ENCODE measurements around the gene IL1B. TPM values are rescaled to one million over a fixed set of nuclear protein-coding genes. Genes with fewer than 3 reads are reported as not detected.
A peak's percentile ranks its signal among the peaks of the same experiment; 100 is the strongest.

The IL1B gene
- not detected for total RNA-seq

DNA sequence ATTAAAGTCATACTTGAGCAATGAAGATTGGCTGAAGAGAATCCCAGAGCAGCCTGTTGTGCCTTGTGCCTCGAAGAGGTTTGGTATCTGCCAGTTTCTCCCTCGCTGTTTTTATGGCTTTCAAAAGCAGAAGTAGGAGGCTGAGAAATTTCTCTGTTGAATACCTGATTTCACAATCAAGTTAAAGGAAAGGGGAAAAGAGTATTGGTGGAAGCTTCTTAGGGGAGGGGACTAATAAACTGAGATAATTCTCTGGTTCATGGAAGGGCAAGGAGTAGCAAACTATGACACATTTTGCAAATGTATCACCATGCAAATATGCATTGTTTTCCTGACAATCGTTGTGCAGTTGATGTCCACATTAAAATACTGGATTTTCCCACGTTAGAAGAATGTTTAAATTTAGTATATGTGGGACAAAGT lies at the start of gene IL1B:
TSS of gene IL1B (minus strand) at position 85 of the 423 bp plus-strand sequence. CDS start 550 bp downstream, outside the sequence.
- no peaks in the 10 kb centered on the region for H3K4me1 ChIP-seq (replicated peaks)
- no peak within 1 kb of the TSS for H3K4me3 ChIP-seq
- no peaks in the 10 kb centered on the region for H3K9me3 ChIP-seq
- 16% methylated on average over 4 of the region's 4 CpGs for WGBS
- H3K27me3 ChIP-seq (replicated peaks; ENCODE audit: insufficient read depth) = peaks cover 2% of the 10 kb centered on the region
- H3K36me3 ChIP-seq = no peaks in the 10 kb centered on the region
- H3K27ac ChIP-seq = no peak within 1 kb of the TSS
- TF ChIP-seq, protein P1, sequence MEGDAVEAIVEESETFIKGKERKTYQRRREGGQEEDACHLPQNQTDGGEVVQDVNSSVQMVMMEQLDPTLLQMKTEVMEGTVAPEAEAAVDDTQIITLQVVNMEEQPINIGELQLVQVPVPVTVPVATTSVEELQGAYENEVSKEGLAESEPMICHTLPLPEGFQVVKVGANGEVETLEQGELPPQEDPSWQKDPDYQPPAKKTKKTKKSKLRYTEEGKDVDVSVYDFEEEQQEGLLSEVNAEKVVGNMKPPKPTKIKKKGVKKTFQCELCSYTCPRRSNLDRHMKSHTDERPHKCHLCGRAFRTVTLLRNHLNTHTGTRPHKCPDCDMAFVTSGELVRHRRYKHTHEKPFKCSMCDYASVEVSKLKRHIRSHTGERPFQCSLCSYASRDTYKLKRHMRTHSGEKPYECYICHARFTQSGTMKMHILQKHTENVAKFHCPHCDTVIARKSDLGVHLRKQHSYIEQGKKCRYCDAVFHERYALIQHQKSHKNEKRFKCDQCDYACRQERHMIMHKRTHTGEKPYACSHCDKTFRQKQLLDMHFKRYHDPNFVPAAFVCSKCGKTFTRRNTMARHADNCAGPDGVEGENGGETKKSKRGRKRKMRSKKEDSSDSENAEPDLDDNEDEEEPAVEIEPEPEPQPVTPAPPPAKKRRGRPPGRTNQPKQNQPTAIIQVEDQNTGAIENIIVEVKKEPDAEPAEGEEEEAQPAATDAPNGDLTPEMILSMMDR (IDR thresholded peaks at IDR 0.05) = no peak
- no peak for TF ChIP-seq POLR2A (IDR thresholded peaks at IDR 0.05)
- TF ChIP-seq POLR2AphosphoS5 (IDR thresholded peaks at IDR 0.05) = no peak
- intact Hi-C loops (cut with DNase I) = no loop called here
- no peak for DNase-seq (ENCODE audit: low spot score)

DNA sequence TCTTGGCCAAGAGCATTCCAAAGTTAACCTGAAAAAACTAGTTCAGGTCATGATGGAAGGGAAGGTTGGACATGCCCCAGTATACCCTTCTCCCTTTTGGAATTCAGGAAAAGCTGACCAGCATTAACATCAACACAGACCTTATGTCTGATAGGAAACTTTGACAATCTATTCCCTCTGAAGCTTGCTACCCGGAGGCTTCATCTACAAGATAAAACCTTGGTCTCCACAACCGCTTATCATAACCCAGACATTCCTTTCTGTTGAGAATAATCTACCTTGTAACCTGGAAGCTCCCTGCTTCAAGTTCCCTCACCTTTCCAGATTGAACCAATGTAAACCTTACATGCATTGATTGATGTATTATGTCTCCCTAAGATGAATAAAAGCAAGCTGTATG lies 49.7 kb upstream of the IL1B start:
- H3K4me1 ChIP-seq (replicated peaks) = no peaks in the 10 kb centered on the region
- WGBS = 96% methylated on average over 2 of the region's 2 CpGs
- H3K36me3 ChIP-seq = no peaks in the 10 kb centered on the region
- intact Hi-C loops (cut with DNase I) = no loop called here
- no peaks in the 10 kb centered on the region for H3K27me3 ChIP-seq (replicated peaks; ENCODE audit: insufficient read depth)
- no peaks in the 10 kb centered on the region for H3K9me3 ChIP-seq
- no peak overlapping the region for H3K4me3 ChIP-seq
- no peak for TF ChIP-seq POLR2A (IDR thresholded peaks at IDR 0.05)
- no peak for TF ChIP-seq POLR2AphosphoS5 (IDR thresholded peaks at IDR 0.05)
- TF ChIP-seq, protein P1 (IDR thresholded peaks at IDR 0.05) = no peak
- no peak for DNase-seq (ENCODE audit: low spot score)
- no peak overlapping the region for H3K27ac ChIP-seq

DNA sequence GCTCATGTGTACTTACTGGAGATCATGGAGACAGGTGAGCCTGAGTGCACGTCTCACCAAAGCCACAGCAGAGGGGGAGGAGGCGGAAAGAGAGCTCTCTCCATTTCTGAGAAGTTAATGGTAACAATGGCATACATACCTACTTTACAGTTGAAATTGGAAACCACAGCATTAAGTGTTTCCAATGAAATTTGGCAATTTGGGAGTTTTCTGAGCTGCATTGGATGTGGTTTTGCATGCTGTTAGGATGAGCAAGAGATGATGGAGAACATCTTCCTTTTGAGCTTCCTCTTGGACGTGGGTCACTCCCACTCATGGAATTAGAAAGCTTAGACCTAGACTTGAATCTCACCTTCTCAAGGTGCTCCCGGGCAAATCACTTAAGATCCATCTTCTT lies 48.9 kb upstream of the IL1B start:
- Histone ChIP-seq H3K27me3 (replicated peaks; ENCODE audit: insufficient read depth) (no peaks in the 10 kb centered on the region), H3K9me3 (no peaks in the 10 kb centered on the region), H3K27ac (no peak overlapping the region), H3K36me3 (no peaks in the 10 kb centered on the region), H3K4me3 (no peak overlapping the region), H3K4me1 (replicated peaks) (no peaks in the 10 kb centered on the region)
- TF ChIP-seq POLR2A (IDR thresholded peaks at IDR 0.05) (no peak), POLR2AphosphoS5 (IDR thresholded peaks at IDR 0.05) (no peak)
- TF ChIP-seq, protein P1 (IDR thresholded peaks at IDR 0.05) = no peak
- WGBS = 80% methylated on average over 4 of the region's 4 CpGs
- no peak for DNase-seq (ENCODE audit: low spot score)
- intact Hi-C loops (cut with DNase I) = no loop called here

DNA sequence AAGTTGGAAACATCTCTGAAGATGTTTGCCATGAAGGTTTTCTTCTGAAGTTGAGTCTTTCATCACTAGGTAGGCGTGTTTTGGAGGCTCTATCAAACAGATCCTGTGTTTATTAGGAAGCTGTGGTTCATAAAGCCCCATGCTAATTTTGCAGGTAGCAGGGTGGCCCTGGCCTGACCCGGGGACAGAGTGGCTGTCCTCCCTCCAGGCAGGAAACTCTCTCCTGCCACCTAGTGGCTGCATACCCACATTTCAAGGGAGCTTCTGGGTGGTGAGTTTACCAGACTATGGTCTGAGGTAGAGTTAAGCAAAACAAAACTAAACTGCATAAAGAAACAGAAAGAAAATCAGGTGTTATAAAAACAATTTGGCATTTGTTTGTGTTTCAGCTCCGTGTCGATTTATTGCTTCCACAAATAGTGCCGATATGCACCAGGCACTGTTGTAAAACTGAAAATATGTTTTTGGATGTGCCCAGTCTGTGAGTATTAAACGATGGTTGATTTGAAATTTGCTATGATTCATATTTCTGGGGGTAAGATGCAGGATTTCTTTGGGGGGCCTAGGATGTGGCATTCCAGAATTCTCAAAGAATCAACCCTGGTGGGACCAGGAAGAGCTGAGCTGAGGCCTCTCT lies 48.4 kb upstream of the IL1B start:
- Histone ChIP-seq H3K27ac (no peak overlapping the region), H3K4me1 (replicated peaks) (no peaks in the 10 kb centered on the region), H3K9me3 (no peaks in the 10 kb centered on the region), H3K4me3 (no peak overlapping the region), H3K27me3 (replicated peaks; ENCODE audit: insufficient read depth) (no peaks in the 10 kb centered on the region), H3K36me3 (no peaks in the 10 kb centered on the region)
- DNase-seq (ENCODE audit: low spot score) = no peak
- no peak for TF ChIP-seq POLR2AphosphoS5 (IDR thresholded peaks at IDR 0.05)
- TF ChIP-seq, protein P1 (IDR thresholded peaks at IDR 0.05) = peak in 3 of 4 experiments; percentile 32 to 50 (median 41)
- intact Hi-C loops (cut with DNase I) = no loop called here
- 53% methylated on average over 6 of the region's 6 CpGs for WGBS

DNA sequence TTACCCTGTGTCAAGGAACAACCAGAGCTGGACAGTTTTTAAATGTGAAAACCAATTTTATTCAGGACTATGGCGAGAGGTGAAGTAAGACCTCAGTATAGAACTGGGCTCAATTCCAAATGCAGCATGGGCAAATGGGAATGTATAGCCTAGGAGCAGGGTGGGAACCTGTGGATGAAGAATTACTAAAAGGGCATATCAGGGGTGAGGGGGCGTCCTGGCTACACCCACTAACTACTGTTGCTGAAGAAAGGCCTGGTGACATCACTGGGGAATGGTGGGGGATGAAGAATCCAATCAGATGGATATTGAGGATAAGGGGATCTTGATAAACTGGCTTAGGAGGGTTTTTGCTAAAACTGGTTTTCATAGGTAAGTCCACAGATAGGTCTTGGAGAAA lies 47.1 kb upstream of the IL1B start:
- DNase-seq (ENCODE audit: low spot score) = no peak
- intact Hi-C loops (cut with DNase I) = no loop called here
- Histone ChIP-seq H3K27me3 (replicated peaks; ENCODE audit: insufficient read depth) (no peaks in the 10 kb centered on the region), H3K4me1 (replicated peaks) (no peaks in the 10 kb centered on the region), H3K4me3 (no peak overlapping the region), H3K27ac (no peak overlapping the region), H3K9me3 (no peaks in the 10 kb centered on the region), H3K36me3 (no peaks in the 10 kb centered on the region)
- no peak for TF ChIP-seq POLR2AphosphoS5 (IDR thresholded peaks at IDR 0.05)
- TF ChIP-seq POLR2A (IDR thresholded peaks at IDR 0.05) = no peak
- TF ChIP-seq, protein P1 (IDR thresholded peaks at IDR 0.05) = no peak
- 96% methylated on average over 2 of the region's 2 CpGs for WGBS
